ENCODE measurements around the gene CCDC136.

The CCDC136 gene

DNA sequence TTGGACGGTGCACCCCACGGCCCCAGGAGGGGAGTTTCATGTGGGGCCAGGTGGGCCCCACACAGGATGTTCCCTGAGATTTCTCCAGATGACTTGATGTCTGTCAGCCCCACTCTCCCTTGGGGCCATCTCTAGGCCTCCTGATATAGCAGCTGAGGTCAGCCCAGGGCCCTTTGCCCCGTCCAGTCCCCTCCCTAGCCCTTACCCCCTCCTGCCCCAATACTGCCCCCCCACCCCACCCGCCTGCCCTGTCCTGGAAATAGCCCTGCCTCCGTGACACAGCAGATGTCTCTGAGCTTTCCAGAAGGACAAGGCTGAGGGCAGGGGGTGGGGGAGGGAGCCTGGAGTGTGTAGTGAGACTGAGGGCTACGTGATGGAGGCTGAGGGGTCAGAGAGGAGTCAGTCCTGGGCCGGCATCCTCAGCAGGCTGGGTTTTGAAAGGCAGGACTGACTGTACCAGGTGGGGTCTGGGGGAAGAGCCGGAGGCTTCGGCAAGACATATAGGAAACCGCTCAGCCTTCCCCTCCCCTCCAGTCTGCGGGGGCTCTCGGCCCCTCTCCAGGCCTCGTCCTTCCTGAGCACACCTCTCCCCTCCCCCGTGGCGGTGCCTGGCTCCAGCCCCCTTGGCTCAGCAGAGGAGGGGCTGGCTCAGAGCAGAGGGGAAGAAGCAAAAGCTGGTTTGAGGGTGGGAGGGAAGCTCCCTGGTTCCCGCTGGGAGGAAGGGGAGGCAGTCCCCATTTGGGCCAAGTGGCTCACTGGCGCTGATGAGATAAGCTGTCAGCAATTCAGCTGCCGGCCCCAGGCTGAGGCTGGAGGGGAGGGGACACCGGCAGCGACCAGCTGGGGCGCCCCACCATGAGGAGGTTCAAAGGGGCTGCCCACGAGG, 40.5 kb downstream of the CCDC136 start:
- no peak for DNase-seq (ENCODE audit: low spot score)

DNA sequence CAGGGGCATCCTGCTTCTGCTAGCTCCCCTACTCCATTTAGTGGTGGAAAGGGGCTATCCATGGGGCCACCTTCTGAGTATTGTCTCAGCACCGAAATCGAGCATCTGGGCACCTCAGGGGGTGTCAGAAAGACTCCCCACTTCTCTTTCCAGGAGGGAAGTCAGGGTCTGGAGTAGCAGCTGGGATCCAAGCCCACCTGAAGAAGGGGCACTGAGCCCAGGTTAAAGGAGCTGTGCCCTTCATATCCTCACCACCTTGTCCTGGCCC, 41.0 kb downstream of the CCDC136 start:
- DNase-seq (ENCODE audit: low spot score), result no peak

- DNase-seq (ENCODE audit: low spot score), result no peak
Measured at GRCh38 chr7:128833148-128833945, 41.6 kb downstream of the CCDC136 start.

GRCh38 chr7:128833946-128834325, 42.2 kb downstream of the CCDC136 start:
- no peak for DNase-seq (ENCODE audit: low spot score)

GRCh38 chr7:128835231-128835751, 43.5 kb downstream of the CCDC136 start:
- DNase-seq (ENCODE audit: low spot score), result no peak

DNA sequence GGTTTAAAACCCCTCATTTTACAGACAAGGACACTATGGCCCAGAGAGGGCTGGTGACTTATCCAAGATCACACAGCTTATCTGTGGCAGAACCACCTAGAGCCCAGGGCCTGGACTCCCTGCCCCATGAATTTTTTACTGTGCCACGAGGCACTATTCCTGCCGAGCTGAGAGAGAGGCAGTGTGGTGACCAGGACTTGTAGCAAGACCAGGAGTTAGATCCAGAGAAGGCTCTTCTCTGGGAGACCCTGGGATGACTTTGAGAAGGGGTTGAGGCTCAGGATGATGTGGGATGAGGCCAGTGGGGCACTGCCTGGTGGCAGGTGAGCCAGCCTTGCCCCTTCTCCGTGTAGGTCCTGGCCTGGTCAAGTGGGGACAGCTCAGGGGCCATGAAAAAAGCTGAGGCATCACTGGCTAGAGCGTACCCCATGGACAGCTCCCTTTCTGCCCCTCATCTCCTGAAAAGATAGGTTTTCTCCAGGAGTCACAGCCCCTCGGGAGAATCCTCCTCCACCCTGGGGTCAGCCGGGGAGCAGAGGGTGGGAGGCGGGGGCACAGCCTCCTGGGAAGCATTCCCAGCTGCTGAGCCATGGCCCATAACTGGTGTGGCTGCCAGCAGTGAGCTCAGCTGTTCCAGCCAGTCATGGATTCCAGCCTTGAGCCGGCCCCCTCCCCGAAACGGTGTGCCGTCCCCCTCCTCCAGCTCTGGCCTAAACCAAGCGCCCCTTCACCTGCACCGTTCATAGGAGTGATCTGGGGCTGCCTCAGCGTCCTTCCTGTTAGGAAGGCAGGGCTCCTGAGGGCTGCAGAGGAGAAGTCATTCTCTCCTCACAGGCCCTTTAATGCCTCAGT, 44.2 kb downstream of the CCDC136 start:
- no peak for DNase-seq (ENCODE audit: low spot score)

DNA sequence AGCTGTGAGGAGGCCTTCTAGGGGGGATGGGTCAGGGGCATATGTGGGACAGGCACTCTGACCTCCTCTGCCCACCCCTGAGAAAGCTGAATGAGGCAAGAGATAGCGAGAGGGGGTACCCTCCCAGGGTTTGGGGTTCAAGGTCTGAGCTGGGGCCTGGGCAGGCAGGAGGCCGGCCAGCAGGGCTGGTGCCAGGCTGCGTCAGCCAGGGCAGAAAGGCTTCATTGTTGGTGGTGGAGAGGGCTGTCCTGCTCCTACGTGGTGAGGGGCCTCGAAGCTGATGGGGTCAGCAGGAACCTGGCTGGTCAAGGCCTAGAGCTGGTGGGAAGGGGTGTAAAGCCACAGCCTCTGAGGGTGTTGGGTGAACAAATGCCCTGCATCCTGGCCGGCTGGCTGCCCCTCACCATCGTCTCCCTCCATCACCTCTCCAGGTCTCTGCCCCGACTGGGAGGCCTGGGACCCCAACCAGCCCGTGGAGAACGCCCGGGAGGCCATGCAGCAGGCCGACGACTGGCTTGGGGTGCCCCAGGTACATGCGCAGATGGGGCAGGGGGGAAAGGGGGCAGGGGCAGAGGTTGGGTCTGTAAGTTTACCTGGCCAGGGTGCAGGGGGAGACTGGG, 45.1 kb downstream of the CCDC136 start:
- no peak for DNase-seq (ENCODE audit: low spot score)

DNA sequence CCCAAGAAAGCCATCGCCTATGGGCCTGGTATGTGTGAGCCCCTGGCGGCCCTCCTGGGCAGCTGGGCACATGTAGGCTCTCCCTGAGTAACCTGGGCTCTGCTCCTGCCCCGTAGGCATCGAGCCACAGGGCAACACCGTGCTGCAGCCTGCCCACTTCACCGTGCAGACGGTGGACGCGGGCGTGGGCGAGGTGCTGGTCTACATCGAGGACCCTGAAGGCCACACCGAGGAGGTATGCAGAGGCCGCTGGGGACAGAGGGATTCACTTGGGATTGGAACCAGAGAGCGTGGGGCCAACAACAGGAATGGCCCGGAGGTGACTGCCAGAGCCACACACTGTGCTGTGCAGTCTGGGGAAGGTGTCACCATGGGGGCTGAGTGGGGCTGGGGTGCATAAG, 45.8 kb downstream of the CCDC136 start:
- no peak for DNase-seq (ENCODE audit: low spot score)

DNA sequence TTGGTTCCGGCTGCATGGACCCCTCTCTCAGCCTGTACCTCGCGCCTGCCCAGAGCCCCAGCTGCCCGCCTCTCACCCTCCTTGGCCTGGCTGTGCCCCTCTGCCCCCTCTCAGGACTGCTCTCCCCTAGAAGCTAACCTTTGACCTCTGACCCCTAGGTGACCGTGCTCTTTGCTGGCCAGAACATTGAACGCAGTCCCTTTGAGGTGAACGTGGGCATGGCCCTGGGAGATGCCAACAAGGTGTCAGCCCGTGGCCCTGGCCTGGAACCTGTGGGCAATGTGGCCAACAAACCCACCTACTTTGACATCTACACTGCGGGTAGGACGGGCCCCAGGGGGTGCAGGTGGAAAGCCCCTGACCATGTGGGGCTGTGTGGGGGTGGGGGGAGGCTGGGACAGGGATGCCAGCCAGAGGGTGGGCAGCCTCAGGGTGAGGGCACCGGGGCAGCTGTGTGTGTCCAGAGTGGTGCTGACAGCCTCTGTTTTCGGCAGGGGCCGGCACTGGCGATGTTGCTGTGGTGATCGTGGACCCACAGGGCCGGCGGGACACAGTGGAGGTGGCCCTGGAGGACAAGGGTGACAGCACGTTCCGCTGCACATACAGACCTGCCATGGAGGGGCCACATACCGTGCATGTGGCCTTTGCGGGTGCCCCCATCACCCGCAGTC, 46.5 kb downstream of the CCDC136 start:
- DNase-seq (ENCODE audit: low spot score), result no peak

- DNase-seq (ENCODE audit: low spot score), result no peak
Measured at GRCh38 chr7:128838981-128839731, 47.4 kb downstream of the CCDC136 start.

DNA sequence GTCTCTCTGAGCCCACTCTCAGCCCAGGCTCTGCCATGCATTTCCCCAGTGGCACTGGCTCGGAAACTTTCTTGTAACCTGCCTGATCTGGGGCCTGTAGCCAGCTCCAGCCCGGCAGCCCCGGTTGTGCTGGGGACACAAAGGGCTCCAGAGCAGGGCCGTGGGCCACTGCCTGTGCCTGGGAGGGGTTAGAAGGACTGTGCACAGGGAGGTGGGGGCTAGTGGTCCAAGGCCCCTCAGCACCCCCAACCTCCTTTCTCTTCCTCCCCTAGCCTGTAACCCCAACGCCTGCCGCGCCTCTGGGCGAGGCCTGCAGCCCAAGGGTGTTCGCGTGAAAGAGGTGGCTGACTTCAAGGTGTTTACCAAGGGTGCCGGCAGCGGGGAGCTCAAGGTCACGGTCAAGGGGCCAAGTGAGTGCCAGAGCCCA, 48.0 kb downstream of the CCDC136 start:
- DNase-seq (ENCODE audit: low spot score), result no peak

DNA sequence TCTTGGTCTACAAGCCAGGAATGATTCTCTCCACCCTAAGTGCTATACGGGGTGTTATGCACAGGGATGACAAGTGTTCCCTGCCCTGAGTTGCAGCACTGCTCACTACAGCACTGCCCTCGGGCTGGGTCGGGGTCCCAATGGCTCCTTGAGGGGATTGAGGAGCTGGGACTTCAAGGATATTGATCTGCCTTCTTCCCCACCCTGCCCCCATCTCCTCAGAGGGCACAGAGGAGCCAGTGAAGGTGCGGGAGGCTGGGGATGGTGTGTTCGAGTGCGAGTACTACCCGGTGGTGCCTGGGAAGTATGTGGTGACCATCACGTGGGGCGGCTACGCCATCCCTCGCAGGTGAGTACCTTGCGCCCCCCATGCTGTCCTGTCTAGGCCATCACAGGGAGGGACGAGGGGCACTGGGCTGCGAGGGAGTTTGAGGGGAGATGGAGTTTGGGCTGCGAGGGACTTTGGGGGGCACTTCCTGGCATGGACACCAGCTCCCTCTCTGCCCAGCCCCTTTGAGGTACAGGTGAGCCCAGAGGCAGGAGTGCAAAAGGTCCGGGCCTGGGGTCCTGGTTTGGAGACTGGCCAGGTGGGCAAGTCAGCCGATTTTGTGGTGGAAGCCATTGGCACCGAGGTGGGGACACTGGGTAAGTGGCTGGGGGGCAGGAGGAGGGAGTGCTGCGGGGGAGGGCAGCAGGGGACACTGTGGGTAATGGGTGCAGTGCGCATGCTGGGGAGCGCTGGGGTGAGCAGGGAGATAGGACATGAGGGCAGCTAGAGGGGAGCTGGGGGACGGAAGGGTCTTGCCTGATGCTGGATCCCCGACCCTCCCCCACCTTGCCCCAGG, 48.8 kb downstream of the CCDC136 start:
- no peak for DNase-seq (ENCODE audit: low spot score)

- DNase-seq (ENCODE audit: low spot score), result no peak
Measured at GRCh38 chr7:128841171-128841690, 49.5 kb downstream of the CCDC136 start.

- DNase-seq (ENCODE audit: low spot score), result peak; percentile 96
Measured at GRCh38 chr7:128841921-128842673, 50.3 kb downstream of the CCDC136 start.

DNA sequence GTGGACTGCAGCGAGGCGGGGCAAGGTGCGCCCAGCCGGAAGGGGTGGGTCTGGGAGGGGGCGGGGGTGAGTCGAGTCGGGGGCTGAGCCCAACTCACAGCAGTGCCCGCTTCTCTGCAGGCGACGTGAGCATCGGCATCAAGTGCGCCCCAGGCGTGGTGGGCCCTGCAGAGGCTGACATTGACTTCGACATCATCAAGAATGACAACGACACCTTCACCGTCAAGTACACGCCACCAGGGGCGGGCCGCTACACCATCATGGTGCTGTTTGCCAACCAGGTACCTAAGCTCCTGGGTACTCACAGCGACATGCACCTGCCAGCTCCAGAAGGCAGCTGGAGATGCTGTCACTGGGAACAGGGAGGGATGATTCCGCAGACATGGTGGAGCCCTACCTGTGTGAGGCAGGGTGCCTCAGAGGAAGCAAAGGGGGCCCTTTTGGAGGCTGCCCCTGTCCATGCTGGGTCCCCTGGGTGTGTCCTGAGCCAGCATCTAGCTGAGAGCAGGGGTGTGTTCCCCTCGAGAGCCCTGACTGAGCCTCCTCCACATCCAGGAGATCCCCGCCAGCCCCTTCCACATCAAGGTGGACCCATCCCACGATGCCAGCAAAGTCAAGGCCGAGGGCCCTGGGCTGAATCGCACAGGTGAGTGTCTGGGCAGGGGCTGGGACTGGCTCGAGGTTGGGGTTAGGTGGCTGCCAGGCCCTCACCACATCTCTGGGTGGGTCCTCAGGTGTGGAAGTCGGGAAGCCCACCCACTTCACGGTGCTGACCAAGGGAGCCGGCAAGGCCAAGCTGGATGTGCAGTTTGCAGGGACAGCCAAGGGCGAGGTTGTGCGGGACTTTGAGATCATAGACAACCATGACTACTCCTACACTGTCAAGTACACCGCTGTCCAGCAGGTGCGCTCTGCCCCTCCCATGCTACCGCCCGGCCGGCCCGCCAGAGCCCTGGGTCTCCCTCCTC, 51.2 kb downstream of the CCDC136 start:
- no peak for DNase-seq (ENCODE audit: low spot score)

- no peak for DNase-seq (ENCODE audit: low spot score)
Measured at GRCh38 chr7:128843938-128844621, 52.3 kb downstream of the CCDC136 start.

Measured in HuH-7 (cell line).